ENCODE results near the gene M1AP.

DNA sequence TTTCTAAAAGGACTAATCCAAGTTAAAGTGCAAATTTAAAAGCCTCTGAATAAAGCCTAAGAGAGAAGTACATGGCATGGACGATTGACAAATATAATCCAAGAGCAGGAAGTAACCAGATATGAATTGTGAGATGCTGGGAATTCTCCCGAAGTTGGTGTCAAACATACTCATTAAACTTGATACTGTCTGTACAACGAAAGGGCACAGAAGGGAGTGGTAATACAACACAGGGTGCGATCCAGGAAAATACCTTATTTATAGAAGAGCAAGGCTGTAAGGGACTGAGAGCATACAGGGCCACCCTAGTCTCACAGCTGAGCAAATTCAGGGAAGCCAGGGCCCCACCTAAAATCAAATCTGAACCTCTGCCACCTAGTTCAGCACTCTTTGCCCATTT, 47.5 kb upstream of the M1AP start:
- TF ChIP-seq EZH2 (IDR thresholded peaks at IDR 0.05) (no peak), POLR2AphosphoS5 (IDR thresholded peaks at IDR 0.05; ENCODE audit: borderline replicate concordance, low read depth, low read length) (no peak)
